ENCODE results near the gene COBL. TPM values are rescaled to one million over a fixed set of nuclear protein-coding genes. Genes with fewer than 3 reads are reported as not detected.

The COBL gene
- polyA plus RNA-seq, 1 donor from 2014 or later: not detected

GRCh38 chr7:51344406-51345138 lies 28.0 kb upstream of the COBL start:
- Mint-ChIP-seq H3K36me3 (no peaks in the 10 kb centered on the region), H3K4me3 (no peak overlapping the region), H3K27me3 (no peaks in the 10 kb centered on the region), H3K27ac (no peak overlapping the region), H3K4me1 (no peaks in the 10 kb centered on the region), H3K9me3 (no peaks in the 10 kb centered on the region)

GRCh38 chr7:51340936-51341335 lies 24.3 kb upstream of the COBL start:
- no peak overlapping the region for H3K27ac Mint-ChIP-seq
- H3K4me1 Mint-ChIP-seq: no peaks in the 10 kb centered on the region
- no peak overlapping the region for H3K4me3 Mint-ChIP-seq

DNA sequence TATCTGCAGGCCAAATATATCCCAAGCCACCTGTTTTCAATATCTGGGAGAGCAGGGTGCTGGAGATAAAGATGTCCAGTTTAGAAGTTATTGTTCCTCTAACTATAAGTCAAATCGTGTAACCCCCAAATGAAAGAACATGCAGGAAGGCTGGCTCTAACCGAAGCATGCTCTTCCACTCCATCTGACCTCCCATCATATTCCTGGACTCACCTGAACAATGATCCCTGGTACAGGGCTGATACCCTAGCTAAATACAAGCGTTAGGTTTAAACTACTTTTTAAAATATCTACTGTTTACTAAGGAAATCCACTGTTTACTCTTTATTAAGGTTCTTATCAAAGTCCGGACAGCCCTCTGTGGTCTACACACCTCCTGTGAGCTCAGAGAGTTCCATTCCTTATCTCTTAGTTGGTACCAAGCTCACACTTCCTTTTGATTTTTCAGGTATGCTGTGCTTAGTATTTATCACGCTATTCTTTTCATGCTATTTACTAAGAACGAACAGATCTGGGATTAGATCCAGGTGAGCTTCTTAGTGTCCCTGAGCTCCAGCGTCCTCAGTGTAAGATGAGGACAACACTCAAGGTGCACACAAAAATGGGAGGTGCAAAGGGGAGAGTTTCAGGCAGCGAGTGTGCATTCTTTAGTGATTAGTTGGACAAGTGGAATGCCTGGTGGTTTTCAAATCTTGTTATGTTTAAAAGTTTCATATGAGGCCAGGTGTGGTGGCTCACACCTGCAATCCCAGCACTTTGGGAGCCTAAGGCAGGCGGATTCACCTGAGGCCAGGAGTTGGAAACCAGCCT lies 23.6 kb upstream of the COBL start:
- Mint-ChIP-seq H3K9me3 (no peaks in the 10 kb centered on the region), H3K27ac (no peak overlapping the region), H3K36me3 (no peaks in the 10 kb centered on the region), H3K27me3 (no peaks in the 10 kb centered on the region), H3K4me3 (no peak overlapping the region), H3K4me1 (no peaks in the 10 kb centered on the region)

More at GRCh38 chr7:51340936-51341335, 24.3 kb upstream of the COBL start:
- no peaks in the 10 kb centered on the region for H3K9me3 Mint-ChIP-seq
- H3K36me3 Mint-ChIP-seq: no peaks in the 10 kb centered on the region
- no peaks in the 10 kb centered on the region for H3K27me3 Mint-ChIP-seq

DNA sequence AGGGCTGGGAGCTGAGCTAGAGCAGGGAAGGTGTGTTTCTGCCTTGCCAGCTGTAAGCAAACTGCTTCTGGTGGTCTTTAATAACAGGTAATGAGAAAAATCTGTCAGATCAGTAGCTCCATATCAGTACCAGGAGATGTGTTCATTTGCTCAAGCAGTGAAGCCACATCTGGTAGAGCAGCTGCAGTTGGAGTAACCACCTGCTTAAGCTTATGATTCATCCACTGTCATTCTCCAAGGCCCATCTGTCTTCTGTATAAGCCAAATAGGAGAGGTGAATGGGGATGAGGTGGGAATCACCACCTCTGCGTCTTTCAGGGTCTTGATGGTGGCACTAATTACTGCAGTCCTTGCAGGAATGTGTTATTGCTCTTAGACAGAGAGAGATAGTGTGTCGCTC lies 18.4 kb upstream of the COBL start:
- no peak overlapping the region for H3K4me3 Mint-ChIP-seq
- no peaks in the 10 kb centered on the region for H3K27me3 Mint-ChIP-seq
- H3K36me3 Mint-ChIP-seq: no peaks in the 10 kb centered on the region
- no peaks in the 10 kb centered on the region for H3K9me3 Mint-ChIP-seq
- H3K4me1 Mint-ChIP-seq: no peaks in the 10 kb centered on the region
- H3K27ac Mint-ChIP-seq: no peak overlapping the region

- Mint-ChIP-seq H3K4me1 (no peaks in the 10 kb centered on the region), H3K9me3 (no peaks in the 10 kb centered on the region), H3K4me3 (no peak overlapping the region), H3K27ac (no peak overlapping the region), H3K27me3 (no peaks in the 10 kb centered on the region), H3K36me3 (no peaks in the 10 kb centered on the region)
Observed at GRCh38 chr7:51329696-51330263, 13.2 kb upstream of the COBL start.

DNA sequence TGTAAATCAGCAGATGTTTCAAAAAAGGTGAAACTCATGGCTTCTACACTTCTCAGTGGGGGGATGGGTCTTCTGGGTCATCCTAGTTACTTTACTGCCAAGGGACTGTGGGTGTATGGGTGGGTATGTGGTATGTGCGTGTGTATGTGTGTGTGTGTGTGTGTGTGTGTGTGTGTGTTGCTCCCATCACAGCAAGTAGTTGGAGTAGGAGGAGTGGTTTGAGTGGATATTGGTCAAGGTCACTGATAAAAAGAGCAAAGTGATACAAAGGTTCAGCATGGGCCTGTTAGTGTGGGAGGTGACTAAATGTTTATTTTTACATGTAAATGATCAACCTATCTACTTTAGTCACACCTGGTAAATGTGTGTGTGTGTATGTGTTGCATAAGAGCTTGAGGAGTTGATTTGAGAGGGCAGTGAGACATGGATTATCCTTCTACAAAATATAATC lies 11.8 kb upstream of the COBL start:
- H3K27me3 Mint-ChIP-seq: no peaks in the 10 kb centered on the region
- no peaks in the 10 kb centered on the region for H3K4me1 Mint-ChIP-seq
- H3K36me3 Mint-ChIP-seq: no peaks in the 10 kb centered on the region
- peak overlapping the region in 1 of 3 donors; percentile 47 for H3K27ac Mint-ChIP-seq
- no peak overlapping the region for H3K4me3 Mint-ChIP-seq
- no peaks in the 10 kb centered on the region for H3K9me3 Mint-ChIP-seq

GRCh38 chr7:51327287-51327717 lies 10.7 kb upstream of the COBL start:
- H3K36me3 Mint-ChIP-seq: no peaks in the 10 kb centered on the region
- no peak overlapping the region for H3K27ac Mint-ChIP-seq
- no peaks in the 10 kb centered on the region for H3K4me1 Mint-ChIP-seq
- peaks cover 0 to 2% (median 0%) of the 10 kb centered on the region in 3 donors for H3K9me3 Mint-ChIP-seq
- no peak overlapping the region for H3K4me3 Mint-ChIP-seq
- H3K27me3 Mint-ChIP-seq: no peaks in the 10 kb centered on the region

DNA sequence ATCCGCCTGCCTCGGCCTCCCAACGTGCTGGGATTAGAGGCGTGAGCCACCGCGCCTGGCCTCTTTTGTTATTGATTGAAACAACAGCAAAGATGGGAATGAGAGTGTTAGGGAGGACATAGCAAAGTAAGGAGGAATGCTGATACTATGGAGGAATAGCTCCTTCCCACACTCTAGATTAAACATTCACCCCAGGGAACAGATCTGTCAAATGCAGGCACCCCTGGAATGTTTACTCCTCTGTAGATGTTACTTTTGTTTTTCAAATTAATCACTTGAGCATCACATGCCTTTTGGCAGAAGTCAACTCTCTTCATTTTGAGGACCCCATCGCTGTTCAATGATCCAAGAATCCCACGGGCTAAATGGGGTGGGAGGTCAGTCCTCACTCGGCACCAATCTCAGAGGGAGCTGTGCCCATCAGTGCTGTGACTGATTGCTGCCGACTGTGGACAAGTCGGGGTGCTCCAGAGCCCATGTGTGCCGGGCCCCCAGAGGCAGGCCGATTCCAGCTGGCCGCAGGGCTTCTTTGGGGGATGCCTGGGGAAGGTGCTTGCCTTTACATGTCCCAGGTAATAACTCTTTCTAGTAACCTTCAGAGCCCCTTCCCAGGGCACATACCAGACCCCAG lies 10.2 kb upstream of the COBL start:
- H3K9me3 Mint-ChIP-seq: peaks cover 0 to 2% (median 0%) of the 10 kb centered on the region in 3 donors
- H3K36me3 Mint-ChIP-seq: no peaks in the 10 kb centered on the region
- H3K4me1 Mint-ChIP-seq: no peaks in the 10 kb centered on the region
- H3K27ac Mint-ChIP-seq: no peak overlapping the region
- no peaks in the 10 kb centered on the region for H3K27me3 Mint-ChIP-seq
- no peak overlapping the region for H3K4me3 Mint-ChIP-seq

DNA sequence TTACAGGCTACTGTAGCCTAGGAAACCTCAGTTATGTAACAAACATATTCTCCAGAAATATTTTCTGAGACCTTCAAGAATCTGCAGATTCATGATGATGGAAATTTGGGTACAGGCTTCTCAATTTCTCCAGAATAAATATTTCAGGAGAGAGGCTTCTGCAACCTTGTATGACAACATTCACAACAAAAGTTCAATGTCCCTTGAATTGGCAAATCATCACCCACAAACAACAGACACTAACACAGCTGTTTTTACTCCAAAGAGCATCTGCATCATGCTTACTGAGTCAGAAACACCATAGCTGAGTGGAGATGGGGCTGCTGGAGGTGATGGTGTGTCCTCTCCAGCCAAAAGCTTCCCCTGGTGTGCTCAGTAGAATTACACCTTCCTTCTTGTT lies 9.3 kb upstream of the COBL start:
- H3K27me3 Mint-ChIP-seq: no peaks in the 10 kb centered on the region
- H3K4me1 Mint-ChIP-seq: no peaks in the 10 kb centered on the region
- no peak overlapping the region for H3K27ac Mint-ChIP-seq
- no peak overlapping the region for H3K4me3 Mint-ChIP-seq
- H3K9me3 Mint-ChIP-seq: peaks cover 0 to 2% (median 0%) of the 10 kb centered on the region in 3 donors
- H3K36me3 Mint-ChIP-seq: no peaks in the 10 kb centered on the region

DNA sequence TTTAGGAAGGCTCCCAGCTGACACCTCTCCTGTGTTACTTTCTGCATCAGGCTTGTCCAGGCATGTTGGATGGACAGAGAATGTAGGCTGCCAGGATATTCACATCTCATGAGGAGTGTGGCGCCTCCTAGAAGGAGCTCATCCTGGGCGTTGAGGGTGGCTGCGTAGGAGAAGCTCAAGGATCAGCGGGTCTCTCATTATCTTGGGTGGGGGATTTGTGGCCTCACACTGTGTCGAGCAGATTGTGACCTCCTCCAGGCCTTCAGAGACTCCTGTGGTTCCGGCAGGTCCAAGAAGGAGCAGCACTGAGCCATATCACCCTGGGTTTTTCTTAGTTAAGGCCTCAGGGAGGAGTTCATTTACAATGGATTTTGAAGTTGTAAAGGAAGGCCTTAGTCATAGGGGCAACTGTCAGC lies 8.7 kb upstream of the COBL start:
- no peak overlapping the region for H3K27ac Mint-ChIP-seq
- H3K4me1 Mint-ChIP-seq: no peaks in the 10 kb centered on the region

DNA sequence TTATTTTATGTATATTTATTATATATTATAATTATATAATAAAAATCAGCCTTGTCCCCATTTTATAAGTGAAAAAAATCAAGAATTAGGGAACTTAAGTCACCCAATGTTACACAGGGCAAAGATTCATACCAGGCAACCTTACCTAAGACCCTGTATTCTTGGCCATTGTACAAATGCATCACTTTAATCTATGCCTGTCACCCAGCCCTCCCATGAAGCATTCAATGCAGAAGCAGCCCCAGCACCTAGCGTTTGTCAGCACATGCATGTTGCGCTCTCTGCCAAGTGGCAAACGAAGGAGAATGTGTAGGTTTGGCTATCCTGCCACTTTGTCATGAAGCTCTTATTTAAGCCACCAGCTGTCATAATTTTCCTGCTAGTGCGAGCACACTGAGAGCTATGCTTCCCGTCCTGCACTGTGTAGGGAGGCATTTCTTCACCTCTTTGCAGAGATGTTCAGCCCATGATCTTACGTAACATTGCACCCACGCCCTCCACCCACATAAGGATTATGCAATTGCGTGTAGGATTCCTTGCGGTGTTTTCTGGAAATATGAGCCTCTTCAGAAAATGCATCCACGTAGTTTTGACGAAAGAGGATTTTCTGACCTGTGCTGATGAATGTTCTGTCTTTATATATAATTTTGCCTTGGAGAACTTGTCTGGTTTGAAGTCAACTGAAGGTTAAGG lies 7.7 kb upstream of the COBL start:
- Mint-ChIP-seq H3K27ac (no peak overlapping the region), H3K9me3 (peaks cover 0 to 2% (median 0%) of the 10 kb centered on the region in 3 donors), H3K27me3 (no peaks in the 10 kb centered on the region), H3K4me3 (no peak overlapping the region), H3K4me1 (no peaks in the 10 kb centered on the region), H3K36me3 (no peaks in the 10 kb centered on the region)

More for the DNA sequence above, 8.7 kb upstream of the COBL start:
- peaks cover 0 to 2% (median 0%) of the 10 kb centered on the region in 3 donors for H3K9me3 Mint-ChIP-seq
- no peaks in the 10 kb centered on the region for H3K27me3 Mint-ChIP-seq
- no peak overlapping the region for H3K4me3 Mint-ChIP-seq
- no peaks in the 10 kb centered on the region for H3K36me3 Mint-ChIP-seq

DNA sequence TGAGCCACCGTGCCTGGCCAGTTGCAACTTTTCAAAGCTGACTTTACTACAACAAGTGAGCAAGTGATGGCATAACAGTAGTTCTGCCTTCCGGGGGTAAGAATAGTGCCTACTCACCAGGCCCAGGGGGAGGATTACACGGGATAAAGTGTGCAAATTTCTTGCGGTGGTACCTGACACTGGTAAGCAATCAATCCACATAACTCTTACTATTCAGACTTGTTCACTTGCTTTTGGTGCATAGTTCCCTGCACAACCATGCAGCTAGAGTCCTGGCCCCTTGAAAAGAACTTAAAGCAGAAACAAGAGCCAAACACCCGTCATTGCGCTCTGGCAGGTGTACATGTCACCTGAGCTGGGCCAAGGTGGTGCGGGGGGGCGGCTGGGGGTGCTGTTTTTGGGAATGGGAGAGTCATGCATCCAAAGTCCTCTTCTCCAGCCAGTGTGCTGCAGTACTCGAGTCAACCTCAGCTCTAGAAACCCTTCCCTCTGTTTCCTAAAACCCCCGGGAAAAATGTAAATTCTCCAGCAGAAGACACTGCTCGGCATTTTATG lies 5.4 kb upstream of the COBL start:
- Mint-ChIP-seq H3K4me3 (no peak overlapping the region), H3K36me3 (no peaks in the 10 kb centered on the region), H3K27ac (no peak overlapping the region), H3K9me3 (peaks cover 0 to 2% (median 0%) of the 10 kb centered on the region in 3 donors), H3K4me1 (no peaks in the 10 kb centered on the region), H3K27me3 (peaks cover 15% of the 10 kb centered on the region)

DNA sequence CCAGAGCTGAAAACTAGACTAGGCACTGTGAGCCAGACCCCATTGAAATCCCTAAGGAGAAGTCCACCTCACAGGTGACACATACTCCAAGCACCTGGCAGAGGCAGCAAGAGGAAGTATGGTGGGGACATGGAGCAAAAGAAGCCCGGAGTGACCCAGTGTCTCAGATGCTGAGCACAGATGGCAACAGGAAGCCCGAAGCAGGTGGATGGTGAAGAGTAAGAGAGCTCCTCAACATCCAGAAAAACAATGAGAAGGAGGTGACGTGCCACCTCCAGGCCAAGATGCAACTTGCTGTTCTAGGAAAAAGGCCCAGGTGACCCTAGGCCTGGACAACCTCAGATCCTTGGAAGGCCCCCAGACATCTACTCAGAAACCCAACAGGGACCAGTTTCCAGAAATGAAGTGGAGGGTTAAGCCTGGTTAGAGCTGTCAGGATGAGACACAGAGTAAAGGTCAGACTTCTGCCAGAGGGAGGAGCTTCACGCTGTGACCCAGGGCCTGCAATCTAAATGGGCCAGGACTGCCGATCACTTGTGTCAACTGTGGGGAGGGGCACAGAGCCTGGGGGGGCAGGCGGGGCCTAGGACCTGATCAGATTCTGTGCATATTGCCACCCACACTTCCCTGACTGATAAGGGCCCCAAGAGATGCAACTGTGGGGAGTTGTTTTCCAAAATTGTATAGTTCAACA lies 2.4 kb upstream of the COBL start:
- no peak overlapping the region for H3K4me3 Mint-ChIP-seq
- H3K27ac Mint-ChIP-seq: no peak overlapping the region
- H3K9me3 Mint-ChIP-seq: peaks cover 0 to 2% (median 0%) of the 10 kb centered on the region in 3 donors
- peaks cover 27% of the 10 kb centered on the region for H3K27me3 Mint-ChIP-seq
- H3K4me1 Mint-ChIP-seq: peaks cover 0 to 4% (median 0%) of the 10 kb centered on the region in 3 donors
- no peaks in the 10 kb centered on the region for H3K36me3 Mint-ChIP-seq

GRCh38 chr7:51318001-51318400 lies 1.4 kb upstream of the COBL start:
- H3K36me3 Mint-ChIP-seq: no peaks in the 10 kb centered on the region
- H3K9me3 Mint-ChIP-seq: peaks cover 0 to under 1% (median 0%) of the 10 kb centered on the region in 3 donors
- peak overlapping the region in 1 of 3 donors; percentile 59 for H3K27ac Mint-ChIP-seq
- H3K4me3 Mint-ChIP-seq: no peak overlapping the region
- peaks cover 0 to 4% (median 0%) of the 10 kb centered on the region in 3 donors for H3K4me1 Mint-ChIP-seq
- peaks cover 27% of the 10 kb centered on the region for H3K27me3 Mint-ChIP-seq
